Prostate gland (tissue), 2 donors: ENCODE data around the gene AQR.

Experiments
- POLR2A ChIP-seq: fragments of 450-650 bp; IDR thresholded peaks from one replicate; pipeline ENCODE4 v1.6.1; 2016; ENCODE audit warnings: antibody characterized with exemption, mild to moderate bottlenecking
- TF ChIP-seq, protein P1 (sequence below), 4 experiments: fragments of 200-600 bp in 2 of 4; fragments of 450-650 bp in 2 of 4; sonication (generic) in 2 of 4; IDR thresholded peaks; 1 replicate in 3 of 4; 2 replicates in 1 of 4; pipeline ENCODE4 v1.5.1; 2016 to 2019; ENCODE audit warnings: antibody characterized with exemption in 4 of 4, mild to moderate bottlenecking in 2 of 4, moderate library complexity in 2 of 4

DNA sequence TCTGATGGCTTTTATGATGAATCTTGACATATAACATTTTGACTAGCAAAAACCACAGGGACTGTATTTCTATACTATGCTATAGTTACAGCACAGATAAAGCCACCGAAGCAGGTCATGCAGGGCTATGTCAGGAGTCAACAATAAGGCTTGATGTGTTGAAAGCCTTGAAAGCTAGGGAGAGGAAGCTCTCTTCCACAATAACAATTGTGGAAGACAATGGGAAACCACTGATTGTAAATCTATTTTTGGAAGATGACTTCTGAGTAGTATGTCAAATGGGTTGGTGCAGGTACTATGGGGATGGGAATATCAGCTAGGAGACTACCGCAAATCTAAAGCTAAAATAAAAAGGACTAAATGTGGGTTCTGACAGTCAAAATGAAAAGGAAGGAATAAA lies 4.0 kb upstream of the AQR start:
- TF ChIP-seq, protein P1, sequence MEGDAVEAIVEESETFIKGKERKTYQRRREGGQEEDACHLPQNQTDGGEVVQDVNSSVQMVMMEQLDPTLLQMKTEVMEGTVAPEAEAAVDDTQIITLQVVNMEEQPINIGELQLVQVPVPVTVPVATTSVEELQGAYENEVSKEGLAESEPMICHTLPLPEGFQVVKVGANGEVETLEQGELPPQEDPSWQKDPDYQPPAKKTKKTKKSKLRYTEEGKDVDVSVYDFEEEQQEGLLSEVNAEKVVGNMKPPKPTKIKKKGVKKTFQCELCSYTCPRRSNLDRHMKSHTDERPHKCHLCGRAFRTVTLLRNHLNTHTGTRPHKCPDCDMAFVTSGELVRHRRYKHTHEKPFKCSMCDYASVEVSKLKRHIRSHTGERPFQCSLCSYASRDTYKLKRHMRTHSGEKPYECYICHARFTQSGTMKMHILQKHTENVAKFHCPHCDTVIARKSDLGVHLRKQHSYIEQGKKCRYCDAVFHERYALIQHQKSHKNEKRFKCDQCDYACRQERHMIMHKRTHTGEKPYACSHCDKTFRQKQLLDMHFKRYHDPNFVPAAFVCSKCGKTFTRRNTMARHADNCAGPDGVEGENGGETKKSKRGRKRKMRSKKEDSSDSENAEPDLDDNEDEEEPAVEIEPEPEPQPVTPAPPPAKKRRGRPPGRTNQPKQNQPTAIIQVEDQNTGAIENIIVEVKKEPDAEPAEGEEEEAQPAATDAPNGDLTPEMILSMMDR (IDR thresholded peaks at IDR 0.05), result no peak
- no peak for TF ChIP-seq POLR2A
